Endometrial microvascular endothelial cells (primary cell): ENCODE results near the gene EHBP1. TPM values are rescaled to one million over a fixed set of nuclear protein-coding genes. Genes with fewer than 3 reads are reported as not detected.

Source experiments
- in situ Hi-C: cut with HindIII; loops from 2 replicates; pipeline ENCODE4 v1.10.0; 2017; ENCODE audit warnings: low sequenced_read_pairs, low pct_unique_long_range_greater_than_20kb; ENCODE audit errors: inconsistent ontology term
- total RNA-seq: library from RNA; depleted of rRNA; stranded (reverse); fragments of >200 nt; gene quantifications from one replicate; pipeline ENCODE4 v1.2.3, GENCODE V29; 2015; ENCODE audit errors: inconsistent ontology term

Gene EHBP1
- total RNA-seq, 1 donor from 2014 or later, result 29.9 TPM

GRCh38 chr2:62760555-62760954, 55.0 kb downstream of the EHBP1 start:
- in situ Hi-C loops, result no loop called here

GRCh38 chr2:62765619-62766376, 60.3 kb downstream of the EHBP1 start:
- in situ Hi-C loops, result no loop called here

GRCh38 chr2:62768615-62769014, 63.1 kb downstream of the EHBP1 start:
- in situ Hi-C loops, result no loop called here

GRCh38 chr2:62770629-62771028, 65.1 kb downstream of the EHBP1 start:
- in situ Hi-C loops, result no loop called here

- in situ Hi-C loops, result no loop called here
Observed at GRCh38 chr2:62774555-62775366, 69.2 kb downstream of the EHBP1 start.

GRCh38 chr2:62775367-62775668, 69.8 kb downstream of the EHBP1 start:
- in situ Hi-C loops, result no loop called here

GRCh38 chr2:62783679-62784078, 78.2 kb downstream of the EHBP1 start:
- in situ Hi-C loops, result no loop called here

GRCh38 chr2:62784341-62784740, 78.8 kb downstream of the EHBP1 start:
- in situ Hi-C loops, result no loop called here

- in situ Hi-C loops, result no loop called here
Observed at GRCh38 chr2:62785216-62785615, 79.7 kb downstream of the EHBP1 start.

GRCh38 chr2:62785810-62786597, 80.5 kb downstream of the EHBP1 start:
- in situ Hi-C loops, result no loop called here

- in situ Hi-C loops, result no loop called here
Observed at GRCh38 chr2:62787386-62787785, 81.9 kb downstream of the EHBP1 start.

- in situ Hi-C loops, result no loop called here
Observed at GRCh38 chr2:62789518-62789917, 84.0 kb downstream of the EHBP1 start.

GRCh38 chr2:62789918-62790317, 84.4 kb downstream of the EHBP1 start:
- in situ Hi-C loops, result no loop called here

GRCh38 chr2:62792408-62792807, 86.9 kb downstream of the EHBP1 start:
- in situ Hi-C loops, result no loop called here

- in situ Hi-C loops, result no loop called here
Observed at GRCh38 chr2:62793213-62793612, 87.7 kb downstream of the EHBP1 start.

GRCh38 chr2:62794791-62795190, 89.3 kb downstream of the EHBP1 start:
- in situ Hi-C loops, result no loop called here

GRCh38 chr2:62795341-62795740, 89.8 kb downstream of the EHBP1 start:
- in situ Hi-C loops, result no loop called here

- in situ Hi-C loops, result no loop called here
Observed at GRCh38 chr2:62797107-62797506, 91.6 kb downstream of the EHBP1 start.

- in situ Hi-C loops, result no loop called here
Observed at GRCh38 chr2:62800618-62801017, 95.1 kb downstream of the EHBP1 start.

GRCh38 chr2:62801110-62801509, 95.6 kb downstream of the EHBP1 start:
- in situ Hi-C loops, result no loop called here
